GM21529 (cell line): ENCODE results near the gene ARHGEF11.

ENCODE experiments used
- ATAC-seq: cut with Tn5 transposase; IDR thresholded peaks from one replicate; pipeline ENCODE4 v1.9.1; 2021; ENCODE audit not compliant: unreplicated experiment

Gene ARHGEF11

DNA sequence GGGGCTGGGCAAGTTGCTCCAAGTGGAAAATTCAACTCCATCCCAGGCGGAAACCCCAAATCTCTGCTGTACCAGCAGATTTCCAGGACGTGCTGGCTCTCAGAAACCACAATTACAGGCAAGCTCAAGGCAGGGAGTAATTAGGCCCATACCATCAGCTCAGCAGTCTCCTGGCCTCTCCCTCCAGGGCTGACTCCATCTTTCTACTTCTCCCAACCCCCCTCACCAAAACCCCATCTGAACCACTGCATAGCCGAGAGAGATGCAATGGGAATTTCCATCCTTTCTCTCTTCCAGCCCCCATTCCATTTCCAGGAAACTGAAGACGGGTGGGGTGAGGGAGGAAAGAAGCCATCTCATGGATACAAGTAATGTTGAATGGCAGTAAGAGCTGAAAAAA lies 41.2 kb downstream of the ARHGEF11 start:
- ATAC-seq: no peak

DNA sequence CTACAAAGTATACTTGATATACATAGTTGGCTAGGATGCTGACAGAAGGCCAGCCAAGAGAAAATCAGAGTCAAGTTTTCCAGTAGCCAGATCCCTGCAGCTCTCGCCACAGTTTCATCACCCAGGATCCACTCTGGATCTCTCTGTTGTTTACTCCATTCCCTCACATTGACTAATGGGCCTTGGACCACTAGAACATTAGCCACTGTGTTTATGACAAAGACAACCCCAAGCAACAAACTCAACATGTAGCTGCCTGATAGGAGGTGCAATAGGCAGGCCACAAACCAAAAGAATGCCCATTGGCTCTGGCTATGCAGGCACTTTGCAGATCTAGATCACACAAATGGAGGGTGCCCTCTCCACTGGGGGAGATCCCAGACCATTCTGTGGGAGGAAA lies 44.2 kb downstream of the ARHGEF11 start:
- no peak for ATAC-seq

DNA sequence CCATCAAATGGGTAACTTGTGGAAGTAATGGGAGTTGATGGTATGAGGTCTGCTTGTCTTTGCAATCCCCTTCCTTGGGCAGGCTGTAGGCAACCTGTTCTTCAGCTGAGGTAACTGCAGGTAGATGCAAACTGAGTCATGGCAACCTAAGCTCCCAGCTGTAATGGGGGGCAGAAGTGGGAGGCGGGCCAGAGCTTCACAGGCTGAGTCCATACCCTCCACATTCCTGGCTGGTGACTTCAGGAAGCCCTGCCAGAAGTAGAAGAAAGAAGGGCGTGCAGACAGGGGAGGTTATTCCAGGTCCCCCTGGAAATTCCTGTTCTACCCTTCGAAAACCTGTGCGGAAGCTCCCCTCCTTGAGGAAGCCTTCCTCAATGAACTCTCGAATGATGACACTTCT lies 44.9 kb downstream of the ARHGEF11 start:
- no peak for ATAC-seq

DNA sequence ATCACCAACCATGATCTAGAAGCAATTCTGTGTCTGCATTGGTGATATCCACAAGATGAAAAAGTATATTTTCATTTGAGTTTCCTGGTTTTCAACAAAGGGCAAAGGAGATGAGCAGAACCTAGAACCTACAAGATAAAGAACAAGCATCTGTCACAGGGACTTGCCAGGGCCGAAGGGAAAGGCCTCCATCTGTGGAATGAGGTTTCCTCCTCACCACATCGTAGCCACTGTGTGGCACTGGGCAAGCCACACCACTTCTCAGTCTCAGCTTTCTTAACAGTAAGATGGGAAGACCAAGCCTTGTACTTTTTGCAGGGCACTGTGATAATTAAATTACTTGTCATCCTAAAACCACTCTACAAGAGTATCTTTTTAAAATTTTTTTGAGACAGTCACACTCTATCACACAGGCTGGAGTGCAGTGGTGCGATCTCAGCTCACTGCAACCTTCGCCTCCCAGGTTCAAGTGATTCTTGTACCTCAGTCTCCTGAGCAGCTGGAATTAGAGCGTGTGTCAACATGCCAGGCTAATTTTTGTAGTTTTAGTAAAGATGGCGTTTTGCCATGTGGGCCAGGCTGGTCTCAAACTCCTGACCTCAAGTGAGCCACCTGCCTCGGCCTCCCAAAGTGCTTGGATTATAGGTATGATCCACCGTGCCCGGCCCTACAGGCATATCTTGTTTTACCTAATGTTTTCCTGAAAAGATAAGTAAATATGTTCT lies 45.8 kb downstream of the ARHGEF11 start:
- ATAC-seq: no peak

DNA sequence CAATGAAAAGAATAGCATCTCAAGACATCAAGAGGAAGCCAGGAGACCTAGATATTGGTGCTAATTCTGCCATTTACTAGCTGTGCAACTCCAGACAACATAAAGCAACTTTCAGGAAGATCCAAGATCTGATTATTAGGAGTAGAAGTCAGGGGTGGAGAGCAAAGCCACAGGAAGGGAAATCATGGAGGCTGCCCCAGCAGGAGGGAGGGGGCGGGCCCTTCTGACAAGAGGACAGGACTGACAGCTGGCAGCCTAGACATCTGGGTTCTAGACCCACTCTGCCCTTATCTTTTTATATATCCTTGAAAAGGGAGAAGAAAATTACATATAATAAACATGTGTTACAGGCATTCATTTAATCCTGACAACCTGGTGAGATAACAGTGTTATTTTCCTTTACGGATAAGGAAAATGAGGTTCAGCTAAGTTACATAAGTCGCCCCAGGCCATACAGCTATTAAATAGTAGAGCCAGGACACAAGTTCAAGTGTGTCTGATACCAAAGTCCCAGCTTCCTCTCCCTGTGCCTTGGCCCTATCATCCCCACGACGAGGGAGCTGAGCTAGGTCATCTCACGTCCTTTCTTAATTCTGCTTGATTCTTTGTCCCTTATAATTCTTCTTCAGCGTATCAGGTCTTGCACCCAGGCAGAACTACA lies 46.6 kb downstream of the ARHGEF11 start:
- no peak for ATAC-seq

DNA sequence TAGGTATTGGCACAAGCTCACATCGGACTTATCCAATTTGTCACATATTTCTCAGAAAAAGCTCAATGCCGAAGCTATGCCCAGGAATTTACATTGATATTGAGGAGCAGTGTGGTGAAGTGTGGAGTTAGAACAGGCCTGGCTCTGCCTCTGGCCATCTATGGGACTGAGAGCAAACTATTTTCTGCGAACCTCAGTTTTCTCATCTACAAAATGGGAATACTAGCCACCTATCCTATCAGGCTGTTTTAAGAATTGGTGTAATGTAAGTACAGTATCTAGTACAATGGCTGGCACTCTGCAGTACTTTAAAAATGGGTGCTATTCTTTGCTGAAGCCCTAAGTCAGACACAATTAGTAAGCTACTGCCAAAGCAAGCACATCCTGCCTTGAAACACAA lies 47.2 kb downstream of the ARHGEF11 start:
- no peak for ATAC-seq

DNA sequence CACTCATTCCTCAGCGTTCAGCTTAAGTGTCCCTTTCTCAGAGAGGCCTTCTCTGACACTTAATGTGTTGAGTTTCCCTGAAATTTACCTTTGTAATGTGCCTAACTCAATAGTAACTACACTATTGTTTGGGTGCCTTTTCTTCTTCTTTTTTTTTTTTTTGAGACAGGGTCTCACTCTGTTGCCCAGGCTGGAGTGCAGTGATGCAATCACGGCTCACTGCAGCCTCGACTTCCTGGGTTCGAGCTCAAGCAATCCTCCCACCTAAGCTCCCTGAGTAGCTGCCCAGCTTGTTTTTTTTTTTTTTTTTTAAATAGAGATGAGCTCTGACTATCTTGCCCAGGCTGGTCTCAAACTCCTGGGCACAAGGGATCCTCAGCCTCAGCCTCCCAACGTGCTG lies 50.1 kb downstream of the ARHGEF11 start:
- no peak for ATAC-seq

DNA sequence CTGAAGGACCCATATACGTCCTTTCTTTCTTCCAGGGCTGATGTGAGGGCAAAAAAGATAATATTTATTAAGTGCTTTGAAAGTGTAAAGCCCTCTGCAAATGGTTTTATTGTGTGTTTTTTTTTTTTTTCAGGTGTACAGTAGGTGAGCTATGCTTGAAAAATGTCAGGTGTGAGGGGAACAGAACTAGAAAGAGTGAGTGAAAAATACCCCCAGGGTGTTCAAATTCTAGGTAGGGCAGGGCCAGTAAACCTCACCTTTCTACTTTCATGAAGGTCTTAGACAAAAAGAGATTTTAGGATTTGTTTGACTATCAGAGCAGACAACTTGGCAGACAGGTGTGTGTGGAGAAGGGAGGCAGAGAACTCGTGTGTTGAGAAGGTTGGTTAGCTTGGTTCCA lies 51.3 kb downstream of the ARHGEF11 start:
- ATAC-seq: no peak

DNA sequence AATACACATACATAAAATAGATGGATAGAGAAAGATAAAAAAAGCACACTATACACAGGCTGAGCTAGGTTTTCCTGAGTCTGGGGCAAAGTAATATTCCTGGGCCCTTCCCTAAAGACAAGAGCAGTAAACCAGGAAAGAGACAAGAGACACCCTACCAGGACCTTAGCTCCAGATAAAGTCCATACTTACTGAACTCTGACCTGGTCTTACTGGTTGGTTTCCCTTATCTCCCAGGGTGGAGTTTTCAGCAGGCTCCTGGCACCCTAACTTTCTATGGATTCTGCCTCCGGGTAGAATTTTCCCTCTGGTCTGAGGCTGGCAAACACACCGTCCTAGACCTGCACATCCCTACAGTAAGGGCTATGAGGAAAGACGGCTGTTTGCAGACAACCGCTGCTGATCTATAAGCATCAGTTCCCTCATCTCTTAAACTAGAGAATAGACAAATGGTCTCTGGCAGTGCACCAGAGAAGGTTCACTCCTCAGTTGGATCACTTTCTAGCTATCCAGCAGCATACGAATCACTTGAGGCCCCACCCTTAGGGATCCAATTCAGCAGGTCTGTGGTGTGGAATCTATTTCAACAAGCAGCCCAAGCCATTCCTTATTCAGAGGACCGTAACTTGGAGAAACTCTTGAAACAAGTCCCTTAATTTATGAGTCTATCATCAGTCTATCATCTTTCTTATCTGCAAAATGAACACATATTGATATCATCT lies 52.0 kb downstream of the ARHGEF11 start:
- no peak for ATAC-seq

DNA sequence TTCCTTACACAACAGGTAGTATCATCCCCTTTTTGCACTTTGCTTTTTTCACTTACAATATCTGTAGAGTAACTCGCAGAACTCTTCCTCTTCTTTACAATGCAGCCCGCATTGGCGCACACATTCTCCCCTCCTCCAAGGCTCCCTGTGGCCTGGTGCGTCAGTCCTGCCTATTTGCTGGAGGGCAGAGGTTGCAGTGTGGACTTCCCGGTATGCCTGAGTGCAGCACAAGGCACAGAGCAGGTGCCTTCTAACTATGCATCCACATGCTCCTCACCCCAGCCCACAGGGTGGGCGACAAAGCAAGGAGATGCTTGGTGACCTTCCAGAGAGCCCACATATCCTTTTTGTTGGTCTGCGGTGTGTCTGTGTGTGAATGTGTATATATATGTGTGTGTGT lies 53.3 kb downstream of the ARHGEF11 start:
- ATAC-seq: no peak

DNA sequence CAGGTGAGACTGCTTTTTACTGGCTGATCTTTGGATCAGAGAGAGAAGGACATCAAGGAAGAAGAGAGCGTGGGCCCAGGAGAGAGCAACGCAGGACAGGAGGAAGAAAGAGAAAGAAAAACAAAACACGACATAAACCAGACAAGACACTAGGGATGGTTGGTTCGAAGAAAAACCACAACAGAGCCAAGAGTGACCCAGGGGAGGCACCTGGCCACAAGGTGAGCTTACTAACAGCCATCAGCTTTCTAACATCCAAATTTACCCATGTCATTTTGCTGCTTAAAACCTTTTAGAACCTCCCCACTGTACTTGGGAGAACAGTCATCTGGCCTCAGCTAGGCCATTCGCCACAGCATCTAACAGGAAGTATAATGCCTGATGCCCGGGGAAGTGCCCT lies 57.8 kb downstream of the ARHGEF11 start:
- no peak for ATAC-seq

DNA sequence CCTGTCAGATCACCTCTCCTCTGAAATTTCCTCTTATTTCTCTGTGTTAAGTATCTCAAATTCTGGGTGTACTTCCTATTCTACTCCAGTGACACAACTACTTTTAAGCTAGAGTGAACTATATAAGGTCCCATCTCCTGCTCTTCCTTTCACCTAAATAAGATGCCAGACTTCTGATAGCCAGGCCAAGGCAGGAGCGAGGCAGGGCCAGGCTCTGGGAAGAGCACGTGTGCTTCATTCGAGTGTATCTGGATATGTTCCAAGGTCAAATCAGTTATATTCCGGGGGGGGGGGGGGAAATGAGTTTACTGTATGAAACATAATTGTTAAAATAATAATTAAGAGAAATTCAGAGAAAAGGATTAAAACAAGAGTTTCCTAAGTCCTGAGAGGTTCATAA lies 65.0 kb downstream of the ARHGEF11 start:
- no peak for ATAC-seq

DNA sequence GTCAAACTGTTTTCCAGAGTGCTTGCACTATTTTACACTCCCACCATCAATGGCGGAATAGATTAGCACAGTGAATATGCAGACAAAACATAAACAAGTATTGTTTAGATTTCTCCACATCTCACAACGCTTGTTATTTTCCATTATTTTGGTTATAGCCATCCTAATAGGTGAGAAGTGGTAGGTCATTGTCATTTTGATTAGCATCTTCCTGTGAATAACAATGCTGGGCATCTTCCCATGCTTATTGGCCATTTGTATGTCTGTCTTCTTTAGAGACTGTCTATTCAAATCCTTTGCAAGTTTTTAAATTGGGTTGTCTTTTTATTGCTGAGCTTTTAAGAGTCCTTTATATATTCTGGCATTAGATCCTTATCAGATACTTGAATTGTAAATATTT lies 70.5 kb downstream of the ARHGEF11 start:
- no peak for ATAC-seq

DNA sequence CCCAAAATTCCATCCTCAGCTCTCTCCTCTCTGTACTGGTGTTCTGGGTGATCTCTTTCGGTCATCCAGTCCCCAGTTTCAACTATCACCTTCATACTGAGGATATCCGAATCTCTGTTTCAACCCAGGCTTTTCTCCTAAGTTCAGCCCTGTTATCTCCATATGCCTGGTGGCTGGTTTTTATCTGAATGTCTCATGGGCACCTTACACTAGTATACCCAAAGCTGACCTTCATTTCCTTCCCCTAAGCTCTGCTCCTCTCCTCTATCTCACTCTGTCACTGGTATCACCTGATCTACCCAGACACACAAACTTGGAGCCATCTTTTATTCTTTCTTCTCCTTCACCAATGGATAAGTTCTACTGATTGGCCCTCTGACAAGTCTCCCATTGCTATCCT lies 72.1 kb downstream of the ARHGEF11 start:
- no peak for ATAC-seq

DNA sequence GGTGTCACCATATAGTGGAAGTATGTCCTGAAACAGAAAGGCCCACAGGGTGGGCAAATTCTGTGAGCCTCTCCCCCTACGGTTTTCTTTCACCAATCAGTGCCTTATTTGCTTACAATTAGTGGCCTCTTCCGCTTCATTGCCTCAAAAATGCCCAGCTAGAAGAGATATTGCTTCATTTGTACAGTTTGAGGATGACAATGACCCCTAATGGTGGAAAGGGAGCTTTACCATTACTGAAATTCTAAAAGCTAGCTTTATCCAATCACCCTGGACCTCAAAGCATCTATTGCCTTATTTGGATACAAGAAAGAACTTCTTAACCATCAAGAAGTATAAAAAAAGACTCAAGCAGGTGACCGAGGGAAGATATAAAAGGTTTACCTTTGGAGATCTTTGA lies 75.5 kb downstream of the ARHGEF11 start:
- ATAC-seq: no peak

DNA sequence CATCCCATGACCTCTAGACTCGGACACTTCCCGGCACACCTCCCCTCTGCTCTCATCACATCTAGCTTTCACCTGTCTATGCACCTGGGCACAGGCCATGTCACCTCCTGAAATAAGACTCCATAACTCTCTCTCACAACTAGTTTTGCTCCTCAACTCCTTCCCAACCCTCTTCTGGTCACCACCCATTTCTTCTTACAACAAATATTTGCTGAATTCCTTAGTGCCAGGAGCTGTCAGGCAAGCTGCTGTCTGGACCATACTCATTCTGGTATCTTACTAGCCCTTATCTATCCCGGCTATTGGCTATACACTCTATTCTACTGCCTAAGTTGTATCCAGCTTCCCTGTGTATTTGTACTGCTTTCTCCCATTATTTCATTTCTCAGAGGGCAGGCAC lies 76.0 kb downstream of the ARHGEF11 start:
- ATAC-seq: no peak

DNA sequence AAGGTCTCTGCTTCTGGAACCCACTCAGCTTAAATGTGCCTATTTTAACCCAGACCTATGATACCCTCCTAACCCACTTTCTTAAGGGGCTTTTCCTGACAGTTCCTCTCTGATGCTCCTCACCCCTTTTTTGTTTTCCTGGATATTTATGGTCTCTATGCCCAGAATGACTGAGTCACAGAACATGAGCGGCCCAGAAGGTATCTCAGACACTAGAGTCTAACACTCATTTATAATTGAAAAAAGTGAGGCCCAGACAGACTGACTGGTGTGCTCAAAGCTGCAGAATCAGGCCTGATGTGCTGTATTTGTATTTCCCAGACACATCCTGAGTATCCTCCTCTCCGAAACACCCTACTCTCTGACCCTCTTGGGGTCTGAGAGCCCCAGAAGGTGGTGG lies 81.1 kb downstream of the ARHGEF11 start:
- no peak for ATAC-seq

DNA sequence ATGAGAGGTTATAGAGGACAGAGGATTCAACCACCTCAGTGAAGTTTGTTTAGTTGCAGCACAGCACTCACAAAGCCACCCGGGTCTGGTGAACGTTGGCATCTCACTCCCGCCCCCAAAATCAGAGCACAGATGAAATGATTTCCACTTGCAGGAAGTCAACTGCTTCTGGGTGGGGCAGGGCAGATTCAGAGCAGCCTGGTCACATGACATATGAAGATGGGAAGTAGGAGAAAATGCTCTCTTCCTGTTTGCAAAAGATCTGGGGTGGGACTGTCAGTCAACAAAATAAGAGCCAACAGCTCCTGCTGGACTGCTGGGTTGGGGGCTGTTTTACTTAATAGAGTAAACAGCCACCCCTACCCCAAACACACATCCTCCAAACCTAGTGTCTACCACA lies 81.9 kb downstream of the ARHGEF11 start:
- no peak for ATAC-seq

DNA sequence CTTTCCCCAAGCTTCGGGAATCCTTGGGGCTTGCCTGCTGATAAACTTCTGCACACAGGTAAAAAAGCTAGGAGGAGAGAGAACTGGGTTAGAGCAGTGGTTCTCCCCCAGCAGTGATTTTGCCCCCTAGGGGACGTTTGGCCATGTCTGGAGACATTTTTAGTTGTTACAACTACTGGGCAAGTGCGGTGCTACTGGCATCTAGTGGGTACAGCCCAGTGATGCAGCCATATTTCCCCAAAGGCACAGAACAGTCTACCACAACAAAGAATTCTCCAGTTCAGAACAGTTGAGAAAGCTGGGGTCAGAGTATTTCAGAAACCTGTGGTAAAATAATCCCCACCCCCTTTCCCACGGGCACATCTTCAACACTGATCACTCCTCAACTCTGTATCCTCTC lies 83.8 kb downstream of the ARHGEF11 start:
- ATAC-seq: no peak

DNA sequence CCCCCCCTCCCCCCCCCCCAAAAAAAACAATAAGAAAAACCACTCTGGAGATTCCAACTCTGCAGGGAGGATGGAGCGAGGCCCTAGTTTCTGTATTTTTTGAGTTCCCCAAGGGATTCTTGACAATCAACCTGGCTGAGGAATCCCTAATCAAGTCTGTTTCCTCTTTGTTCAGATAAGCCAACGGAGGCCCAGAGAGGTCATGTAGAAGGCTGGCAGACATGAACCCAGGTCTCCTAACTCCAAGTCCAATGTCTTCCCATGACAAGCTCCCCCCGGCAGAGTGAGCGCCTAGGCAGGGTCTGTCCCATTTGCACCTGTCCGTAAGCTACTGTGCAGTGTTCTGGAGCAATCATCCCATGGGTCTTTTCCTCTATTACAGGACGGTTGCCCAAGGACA lies 85.6 kb downstream of the ARHGEF11 start:
- no peak for ATAC-seq

DNA sequence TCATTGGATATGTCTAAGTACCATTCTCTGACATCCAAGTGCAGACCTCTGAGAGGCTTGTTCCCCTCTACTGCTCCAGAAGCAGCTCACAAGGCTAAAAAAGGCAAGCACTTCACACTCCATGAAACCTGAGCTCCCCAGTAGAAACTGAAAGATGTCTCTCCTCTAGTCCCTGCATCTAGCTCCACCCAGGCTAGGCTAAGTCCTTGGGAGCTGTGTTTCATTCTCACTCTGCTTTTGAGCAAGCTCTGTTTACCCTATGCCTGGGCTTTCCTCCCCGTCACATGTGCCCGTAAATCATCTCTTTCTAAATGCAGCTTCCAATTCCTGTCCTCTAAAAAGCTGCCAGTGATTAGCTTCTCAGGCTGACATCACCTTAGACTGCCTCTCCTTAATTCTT lies 86.1 kb downstream of the ARHGEF11 start:
- ATAC-seq: no peak

DNA sequence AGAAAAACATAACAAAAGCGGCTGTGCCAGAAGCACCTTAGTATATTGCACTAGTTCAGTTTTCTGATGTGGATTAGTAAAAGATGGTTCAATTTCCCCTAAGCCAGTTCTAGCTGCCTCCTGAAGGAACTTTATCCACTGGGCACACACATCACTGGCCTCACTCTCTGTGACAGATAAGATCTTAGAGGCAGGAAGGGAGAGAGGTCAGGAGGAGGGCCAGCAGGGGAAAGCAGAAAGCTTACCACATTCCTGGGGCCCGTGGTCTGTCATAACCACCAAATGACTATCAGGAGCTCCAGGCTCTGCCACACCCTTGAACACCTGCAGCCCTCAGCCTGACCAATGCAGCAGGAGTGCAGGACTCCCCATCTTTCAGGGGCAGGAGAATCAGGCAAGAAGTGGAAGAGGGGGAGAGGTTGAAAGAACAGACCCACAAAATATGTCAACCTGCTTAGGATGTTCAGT lies 87.3 kb downstream of the ARHGEF11 start:
- ATAC-seq: no peak
